ENCODE results near the gene DLG5. TPM values are rescaled to one million over a fixed set of nuclear protein-coding genes. Genes with fewer than 3 reads are reported as not detected.

Gene DLG5
- total and polyA plus RNA-seq, 10 of the 15 experiments (the other 5 are each of a cell fraction or from before 2014, with no cell fraction given) = 0.18 to 6.6 (median 2.7) TPM

DNA sequence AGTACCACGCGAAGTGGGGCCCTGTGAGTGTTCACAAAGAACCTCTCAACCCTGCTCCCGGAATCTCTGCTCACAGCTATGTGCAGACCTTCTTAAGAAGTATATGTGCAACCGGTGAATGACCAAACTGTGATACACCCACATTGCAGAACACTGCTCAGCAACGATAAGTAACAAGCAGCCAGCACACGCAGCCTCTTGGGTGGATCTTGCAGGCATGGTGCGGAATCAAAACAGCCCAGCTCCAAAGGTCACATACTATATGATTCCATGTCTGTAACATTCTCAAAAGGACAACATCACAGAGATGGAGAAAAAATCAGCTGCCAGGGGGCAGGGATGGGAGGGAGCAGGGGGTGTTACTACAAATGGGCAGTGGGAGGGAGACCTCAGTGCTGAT lies 101.6 kb downstream of the DLG5 start:
- H4K20me1 ChIP-seq (ENCODE audit: control insufficient read depth, insufficient read depth) = no peaks in the 10 kb centered on the region
- TF ChIP-seq ZBTB4 (CRISPR knock-in tag; IDR thresholded peaks at IDR 0.05) = no peak
- TF ChIP-seq, protein P1, sequence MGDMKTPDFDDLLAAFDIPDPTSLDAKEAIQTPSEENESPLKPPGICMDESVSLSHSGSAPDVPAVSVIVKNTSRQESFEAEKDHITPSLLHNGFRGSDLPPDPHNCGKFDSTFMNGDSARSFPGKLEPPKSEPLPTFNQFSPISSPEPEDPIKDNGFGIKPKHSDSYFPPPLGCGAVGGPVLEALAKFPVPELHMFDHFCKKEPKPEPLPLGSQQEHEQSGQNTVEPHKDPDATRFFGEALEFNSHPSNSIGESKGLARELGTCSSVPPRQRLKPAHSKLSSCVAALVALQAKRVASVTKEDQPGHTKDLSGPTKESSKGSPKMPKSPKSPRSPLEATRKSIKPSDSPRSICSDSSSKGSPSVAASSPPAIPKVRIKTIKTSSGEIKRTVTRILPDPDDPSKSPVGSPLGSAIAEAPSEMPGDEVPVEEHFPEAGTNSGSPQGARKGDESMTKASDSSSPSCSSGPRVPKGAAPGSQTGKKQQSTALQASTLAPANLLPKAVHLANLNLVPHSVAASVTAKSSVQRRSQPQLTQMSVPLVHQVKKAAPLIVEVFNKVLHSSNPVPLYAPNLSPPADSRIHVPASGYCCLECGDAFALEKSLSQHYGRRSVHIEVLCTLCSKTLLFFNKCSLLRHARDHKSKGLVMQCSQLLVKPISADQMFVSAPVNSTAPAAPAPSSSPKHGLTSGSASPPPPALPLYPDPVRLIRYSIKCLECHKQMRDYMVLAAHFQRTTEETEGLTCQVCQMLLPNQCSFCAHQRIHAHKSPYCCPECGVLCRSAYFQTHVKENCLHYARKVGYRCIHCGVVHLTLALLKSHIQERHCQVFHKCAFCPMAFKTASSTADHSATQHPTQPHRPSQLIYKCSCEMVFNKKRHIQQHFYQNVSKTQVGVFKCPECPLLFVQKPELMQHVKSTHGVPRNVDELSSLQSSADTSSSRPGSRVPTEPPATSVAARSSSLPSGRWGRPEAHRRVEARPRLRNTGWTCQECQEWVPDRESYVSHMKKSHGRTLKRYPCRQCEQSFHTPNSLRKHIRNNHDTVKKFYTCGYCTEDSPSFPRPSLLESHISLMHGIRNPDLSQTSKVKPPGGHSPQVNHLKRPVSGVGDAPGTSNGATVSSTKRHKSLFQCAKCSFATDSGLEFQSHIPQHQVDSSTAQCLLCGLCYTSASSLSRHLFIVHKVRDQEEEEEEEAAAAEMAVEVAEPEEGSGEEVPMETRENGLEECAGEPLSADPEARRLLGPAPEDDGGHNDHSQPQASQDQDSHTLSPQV (IDR thresholded peaks at IDR 0.05) = no peak
- TF ChIP-seq ZNF24 (IDR thresholded peaks at IDR 0.05) = no peak
- TF ChIP-seq, protein P2, sequence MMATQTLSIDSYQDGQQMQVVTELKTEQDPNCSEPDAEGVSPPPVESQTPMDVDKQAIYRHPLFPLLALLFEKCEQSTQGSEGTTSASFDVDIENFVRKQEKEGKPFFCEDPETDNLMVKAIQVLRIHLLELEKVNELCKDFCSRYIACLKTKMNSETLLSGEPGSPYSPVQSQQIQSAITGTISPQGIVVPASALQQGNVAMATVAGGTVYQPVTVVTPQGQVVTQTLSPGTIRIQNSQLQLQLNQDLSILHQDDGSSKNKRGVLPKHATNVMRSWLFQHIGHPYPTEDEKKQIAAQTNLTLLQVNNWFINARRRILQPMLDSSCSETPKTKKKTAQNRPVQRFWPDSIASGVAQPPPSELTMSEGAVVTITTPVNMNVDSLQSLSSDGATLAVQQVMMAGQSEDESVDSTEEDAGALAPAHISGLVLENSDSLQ (IDR thresholded peaks at IDR 0.05) = no peak
- H3K9me3 ChIP-seq (replicated peaks; ENCODE audit: control insufficient read depth, insufficient read depth, low read length) = no peaks in the 10 kb centered on the region
- no peaks in the 10 kb centered on the region for H3K79me2 ChIP-seq (ENCODE audit: control insufficient read depth, insufficient read depth, low read length)
- no TSS peak for BruUV-seq (replicated peaks)
- no peak overlapping the region for H2AFZ ChIP-seq (ENCODE audit: control insufficient read depth, low read depth, low read length)
- FAIRE-seq = no peak
- ATAC-seq = no peak
- H3K27me3 ChIP-seq (replicated peaks in 1 of 2; ENCODE audit: control insufficient read depth in 2 of 2, insufficient read depth in 2 of 2, low read length in 1 of 2) = no peaks in the 10 kb centered on the region
- no peak for DNase-seq (ENCODE audit: low read depth, low spot score)
- ChIA-PET RAD21 (ENCODE audit: unreplicated experiment) (interaction anchor here (0.7 kb wide), 1 partner anchor 13 kb away, joined by 3 read pairs; no protein-coding TSS in a partner anchor), SMC1A (ENCODE audit: uncharacterized antibody, unreplicated experiment) (interaction anchor here (0.9 kb wide), 1 partner anchor 68 kb away, joined by 3 read pairs; no protein-coding TSS in a partner anchor), CTCF (interaction anchor here (1.2 kb wide), 1 partner anchor 11 kb away, joined by 5 read pairs; no protein-coding TSS in a partner anchor), POLR2A (no interaction called here)
- intact Hi-C loops (cut with micrococcal nuclease; ENCODE audit: unreplicated experiment) (no loop called here), in situ Hi-C loops (cut with MboI) (no loop called here)
- H3K4me2 ChIP-seq (ENCODE audit: control insufficient read depth, insufficient read depth) = no peak overlapping the region
- 94% methylated on average over 7 of the region's 7 CpGs for WGBS (ENCODE audit: insufficient coverage, insufficient replicate concordance, low lambda C conversion rate, missing lambda C conversion rate)
- no peak overlapping the region for H3K9ac ChIP-seq (ENCODE audit: control insufficient read depth, insufficient read depth, low read length)
- no peak overlapping the region for H3K27ac ChIP-seq (ENCODE audit: control insufficient read depth, insufficient read depth)
- no peak overlapping the region for H3K4me3 ChIP-seq
- no peaks in the 10 kb centered on the region for H3K4me1 ChIP-seq (ENCODE audit: control insufficient read depth, insufficient read depth, low read length)
- peaks cover 0 to 5% of the 10 kb centered on the region in 2 experiments; a peak in 2 of 4 replicates for H3K36me3 ChIP-seq (ENCODE audit: control insufficient read depth in 2 of 2, insufficient read depth in 2 of 2, low read length in 1 of 2)
